GF-D8 (cell line): ENCODE data around the gene MX2.

Experiments
- DNase-seq: peaks from one replicate; lab custom pipeline; 2025; lab: John Stamatoyannopoulos, UW

The MX2 gene

DNA sequence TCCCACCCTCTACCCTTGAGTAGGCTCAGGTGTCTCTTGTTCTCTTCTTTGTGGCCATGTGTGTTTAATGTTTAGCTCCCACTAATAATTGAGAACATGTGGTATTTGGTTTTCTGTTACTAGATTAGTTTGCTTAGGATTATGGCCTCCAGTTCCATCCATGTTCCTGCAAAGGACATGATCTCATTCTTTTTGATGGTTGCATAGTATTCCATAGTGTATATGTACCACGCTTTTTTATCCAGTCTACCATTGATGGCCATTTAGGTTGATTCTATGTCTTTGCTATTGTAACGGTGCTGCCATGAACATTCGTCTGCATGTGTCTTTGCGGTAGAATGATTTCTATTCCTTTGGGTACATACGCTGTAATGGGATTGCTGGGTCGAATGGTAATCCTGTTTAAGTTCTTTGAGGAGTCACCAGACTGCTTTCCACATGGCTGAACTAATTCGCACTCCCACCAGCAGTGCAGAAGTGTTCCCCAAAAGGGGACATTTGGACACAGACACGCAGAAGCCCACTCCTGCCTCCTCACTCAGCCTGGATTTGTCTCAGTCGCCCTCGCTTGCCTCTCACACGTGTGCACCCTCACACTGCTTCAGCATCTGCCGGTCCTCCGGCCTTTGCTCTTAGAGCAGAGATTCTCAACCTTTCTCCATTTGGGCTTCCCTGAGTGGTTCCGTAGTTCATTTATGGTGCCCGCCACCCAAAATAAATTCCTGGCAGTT, 3.7 kb downstream of the MX2 start:
- no peak for DNase-seq

DNA sequence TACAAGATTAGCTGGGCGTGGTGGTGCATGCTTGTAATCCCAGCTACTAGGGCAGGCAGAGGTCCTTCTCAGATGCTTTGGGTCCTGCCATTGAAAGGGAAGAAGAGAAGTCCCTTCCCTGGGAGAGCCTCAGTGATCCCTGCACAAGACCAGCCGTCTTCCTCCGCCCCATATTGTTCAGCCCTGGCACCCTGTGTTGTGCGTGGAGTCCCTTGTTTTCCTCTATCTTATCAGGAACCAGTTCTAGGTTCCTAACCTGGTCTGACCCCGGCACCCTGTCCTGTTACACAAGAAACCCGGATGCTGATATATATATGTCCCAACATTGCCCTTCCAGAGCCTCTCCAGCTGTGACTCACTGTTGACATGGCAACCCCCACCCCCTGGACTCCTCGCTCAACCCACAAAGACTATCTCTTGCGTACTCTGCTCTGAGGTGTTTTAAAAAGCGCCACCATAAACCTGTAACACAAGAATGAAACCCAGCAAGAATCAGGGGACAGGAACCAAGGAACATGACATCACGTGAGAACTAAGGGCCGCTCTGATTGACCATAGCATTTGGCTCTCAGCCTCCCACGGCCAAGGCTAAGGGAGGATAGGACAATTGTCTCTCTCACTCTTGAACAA, 4.8 kb downstream of the MX2 start:
- peak; percentile 99 for DNase-seq

DNA sequence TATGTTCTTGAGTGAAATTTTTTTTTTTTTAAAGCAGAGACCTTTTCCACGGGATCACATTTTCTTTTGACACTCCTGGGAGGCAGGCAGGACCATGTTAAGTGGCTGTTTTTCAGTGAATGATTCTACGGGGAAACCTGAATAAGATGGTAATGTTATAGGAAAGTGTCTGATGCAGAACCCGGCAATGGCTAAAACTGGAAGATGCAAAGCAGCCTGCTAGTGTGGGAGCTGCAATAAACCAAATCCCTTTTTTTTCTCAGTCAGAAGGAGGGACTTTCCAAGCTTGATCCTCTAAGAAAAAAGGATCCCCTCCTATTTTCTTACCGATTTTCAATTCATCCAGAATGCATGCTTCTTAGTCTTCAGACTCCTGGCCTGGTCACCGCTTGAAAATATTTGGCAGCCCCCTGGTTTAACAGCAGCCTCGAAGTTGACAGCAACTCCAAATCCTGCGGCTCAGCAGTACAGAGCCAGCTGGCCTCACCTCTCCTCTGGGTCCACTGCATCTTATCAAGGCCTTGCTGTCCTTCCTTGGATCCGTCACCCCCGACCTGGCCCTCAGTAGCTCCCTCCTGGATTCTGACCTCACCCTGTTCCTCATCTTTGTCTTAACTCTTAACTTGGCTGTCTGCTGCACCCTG, 5.6 kb downstream of the MX2 start:
- no peak for DNase-seq

DNA sequence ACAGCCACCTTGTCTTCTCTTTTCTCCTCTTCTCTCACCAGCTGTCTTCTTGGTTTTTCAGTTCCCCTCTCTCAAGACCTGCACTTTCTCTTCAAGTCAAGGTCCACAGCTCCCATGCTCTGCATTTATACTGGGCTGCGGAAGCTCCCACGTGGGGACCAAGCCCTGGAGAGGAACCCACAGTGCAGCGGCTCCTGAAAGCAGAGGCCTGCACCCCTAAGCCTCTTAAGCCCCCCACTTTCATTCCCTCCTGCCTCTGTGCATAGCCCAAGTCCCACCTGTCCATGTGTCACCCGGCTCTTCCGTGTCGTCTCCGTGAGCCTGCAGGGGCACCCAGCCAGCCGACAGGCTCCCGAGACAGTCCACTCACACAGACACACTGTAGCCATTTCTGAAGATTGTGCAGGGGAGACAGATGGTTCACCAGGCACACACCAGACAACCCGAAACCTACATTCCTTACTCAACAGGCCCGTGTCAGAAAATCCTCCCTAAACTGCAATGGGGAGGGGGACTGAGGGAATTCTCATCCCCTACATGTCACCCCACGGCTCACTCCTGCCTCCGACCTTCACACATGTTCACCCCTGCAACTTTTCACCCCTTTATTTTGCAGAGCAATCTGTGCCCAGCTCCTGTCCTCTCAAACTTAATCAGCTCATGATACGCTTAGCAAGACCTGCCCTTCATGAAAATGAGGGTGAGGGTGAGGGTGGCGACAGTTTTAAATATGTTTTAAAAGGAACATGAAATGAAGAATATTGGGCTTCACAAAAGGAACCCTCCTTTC, 6.3 kb downstream of the MX2 start:
- no peak for DNase-seq

DNA sequence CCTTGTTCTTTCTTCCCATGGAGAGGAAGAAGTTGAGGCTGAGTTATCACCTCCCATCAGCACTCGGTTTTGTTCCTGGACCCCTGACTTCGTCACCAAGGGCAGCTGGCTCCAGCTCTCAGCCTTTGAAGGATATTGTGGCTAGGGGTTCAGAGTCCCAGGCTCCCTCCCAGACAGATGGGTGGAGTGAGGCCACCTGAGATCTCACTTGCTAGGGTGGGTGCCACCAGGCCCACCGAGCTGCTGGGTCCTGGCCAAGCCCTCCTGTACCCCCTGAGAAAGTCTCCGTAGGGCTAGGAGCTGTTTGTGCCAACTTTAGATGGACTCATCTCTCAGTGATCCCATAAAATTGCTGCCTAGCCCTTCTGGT, 6.9 kb downstream of the MX2 start:
- no peak for DNase-seq

DNA sequence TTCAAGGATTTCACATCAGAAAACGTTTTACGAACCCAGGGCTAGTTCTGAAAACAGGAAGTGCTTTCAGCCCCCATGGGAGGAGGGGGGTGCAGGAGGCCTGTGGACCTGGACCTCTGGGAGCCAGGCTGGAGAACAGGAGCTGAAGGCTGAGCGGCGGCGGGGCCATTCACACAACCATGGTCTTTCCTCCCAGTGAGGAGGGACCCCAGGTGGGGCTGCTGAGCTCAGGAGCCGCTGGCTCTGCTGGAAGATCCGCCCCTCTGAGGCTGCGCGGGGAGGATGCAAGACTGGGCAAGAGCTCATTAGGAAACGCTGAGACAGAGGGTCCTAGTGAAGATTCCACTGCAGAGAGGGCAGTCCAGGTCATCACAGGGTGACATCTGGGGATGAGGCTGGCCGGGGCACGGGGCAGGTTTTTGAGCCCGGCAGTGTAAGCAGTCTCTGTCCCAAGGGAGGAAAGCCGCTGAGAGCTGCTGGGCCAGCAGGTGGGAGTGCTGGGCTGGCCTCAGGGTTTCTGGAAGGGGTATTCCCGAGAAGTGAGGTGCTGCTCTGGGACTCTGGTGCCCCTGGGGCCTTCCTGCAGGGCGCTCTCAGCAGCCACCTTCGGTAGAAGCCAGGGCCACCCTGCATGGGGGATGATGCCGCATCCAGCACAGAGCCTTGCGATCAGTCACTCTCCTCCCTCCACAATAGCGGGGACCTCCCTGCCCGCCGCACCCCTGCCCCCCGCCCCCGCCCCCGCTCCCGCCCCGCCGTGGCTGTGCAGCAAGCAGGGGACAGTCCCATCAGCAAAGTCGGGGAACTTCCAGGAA, 7.5 kb downstream of the MX2 start:
- peak; percentile 35 for DNase-seq

DNA sequence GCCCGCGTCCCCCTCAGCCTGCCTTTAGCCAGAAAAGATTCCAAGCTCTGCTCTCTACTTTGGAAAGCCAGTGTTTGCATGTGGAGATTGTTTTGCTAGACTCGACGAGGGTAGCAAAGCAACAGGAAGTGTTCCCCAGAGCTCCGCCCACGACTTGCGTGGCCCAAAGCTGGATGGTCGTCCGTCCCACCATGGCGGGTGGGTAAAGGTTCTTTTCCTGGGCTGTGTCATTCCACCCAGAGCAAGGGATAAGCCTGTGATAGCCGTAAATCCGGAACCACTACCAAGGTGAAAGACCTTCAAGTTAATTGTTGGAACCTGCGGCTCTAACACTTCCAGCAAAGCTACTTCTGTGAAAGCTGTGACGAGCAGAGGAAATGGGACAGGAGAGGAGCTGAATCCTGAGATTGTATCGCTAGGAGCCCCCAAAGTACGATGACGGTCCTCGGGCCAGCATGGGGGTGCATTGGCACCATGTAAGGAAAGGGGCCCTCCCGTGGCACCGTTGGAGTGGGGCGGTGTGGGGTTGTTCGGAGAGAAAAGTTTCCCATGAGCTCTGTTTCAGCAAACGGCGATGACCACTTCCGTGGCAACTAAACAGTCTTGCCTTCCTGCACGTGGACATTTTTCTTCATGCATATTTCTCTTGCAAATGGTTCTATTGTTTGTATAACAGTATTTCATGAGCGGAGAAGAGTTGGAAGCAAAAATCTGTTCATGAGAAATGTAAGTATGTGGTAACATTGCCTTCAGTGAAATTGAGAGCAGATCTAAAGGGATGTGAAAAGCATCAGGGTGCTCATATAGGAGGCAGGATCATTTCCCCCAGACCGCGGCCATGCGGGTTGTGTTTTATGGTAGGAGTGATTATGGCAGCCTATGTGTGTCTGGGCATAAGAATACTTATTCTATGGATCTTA, 8.4 kb downstream of the MX2 start:
- DNase-seq = peak; percentile 33

DNA sequence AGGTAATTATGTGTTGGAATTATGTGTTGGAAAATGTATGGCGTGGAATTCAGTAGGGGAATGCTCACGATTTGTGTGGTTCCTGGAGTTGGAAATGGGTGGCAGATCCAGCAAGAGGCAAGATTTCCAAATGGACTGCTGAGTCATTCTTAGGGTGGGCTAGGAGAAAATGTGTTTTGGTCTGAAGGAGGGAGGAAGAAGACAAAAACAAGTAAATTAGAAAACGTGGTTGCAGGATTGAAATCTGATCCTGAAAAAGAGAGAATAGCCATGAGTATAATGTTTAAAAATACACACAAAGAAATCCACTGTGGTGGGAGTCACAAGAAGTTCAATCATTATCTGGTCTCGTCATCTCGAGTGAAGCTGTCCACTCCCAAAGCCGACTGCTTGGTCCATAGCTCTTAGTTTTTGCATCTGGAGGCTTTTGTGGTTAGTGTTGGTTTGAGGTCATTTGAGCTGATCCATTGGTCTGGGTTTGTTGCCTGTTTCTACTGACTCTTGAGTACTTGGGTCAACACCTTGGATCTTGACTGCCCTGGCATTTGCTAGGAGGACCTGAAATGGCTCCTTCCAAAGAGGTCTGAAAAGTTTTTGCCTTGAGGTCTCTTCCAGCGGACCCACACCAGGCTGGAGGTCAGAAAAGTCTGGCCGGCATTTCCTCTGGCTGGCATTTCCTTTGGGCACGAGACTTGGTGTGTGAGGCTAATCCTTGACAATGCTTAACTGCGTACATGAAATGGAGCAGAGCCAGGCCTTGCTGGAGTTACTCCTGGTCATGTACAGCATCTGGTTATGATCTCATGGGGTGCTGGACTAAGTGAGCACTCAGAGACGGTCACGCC, 9.2 kb downstream of the MX2 start:
- no peak for DNase-seq

DNA sequence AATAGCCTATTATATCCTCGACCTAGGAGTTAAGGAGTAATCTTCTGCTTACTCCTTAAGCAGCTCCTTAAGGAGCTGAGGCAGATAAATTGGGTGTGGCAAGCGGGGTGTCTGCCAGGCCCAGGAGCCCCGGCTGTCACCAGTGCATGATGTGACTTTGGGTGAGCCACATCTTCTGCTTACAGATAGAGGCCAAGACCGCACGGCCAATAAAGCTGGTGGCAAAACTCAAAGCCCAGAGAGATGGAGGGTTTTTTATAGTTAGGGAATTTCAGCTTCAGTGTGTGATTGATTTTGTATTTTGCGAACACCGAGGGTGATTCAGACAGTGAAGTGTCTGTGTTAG, 9.8 kb downstream of the MX2 start:
- no peak for DNase-seq

DNA sequence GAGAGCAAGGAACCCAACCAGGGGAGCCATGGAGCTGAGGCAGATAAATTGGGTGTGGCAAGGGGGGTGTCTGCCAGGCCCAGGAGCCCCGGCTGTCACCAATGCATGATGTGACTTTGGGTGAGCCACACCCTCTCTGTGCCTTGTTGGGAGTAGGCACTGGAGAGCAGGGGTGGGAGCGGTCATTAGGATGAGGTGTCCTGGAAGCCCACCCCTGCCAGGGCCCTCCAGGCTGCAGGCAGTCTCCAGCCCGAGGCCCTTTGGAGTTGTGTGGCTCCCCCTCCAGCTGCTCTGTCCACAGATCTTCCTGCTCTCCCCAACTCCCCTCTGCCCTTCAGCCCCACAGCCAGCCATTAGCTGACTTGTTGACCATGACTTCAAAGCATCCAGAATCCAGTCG, 11.4 kb downstream of the MX2 start:
- DNase-seq = no peak

DNA sequence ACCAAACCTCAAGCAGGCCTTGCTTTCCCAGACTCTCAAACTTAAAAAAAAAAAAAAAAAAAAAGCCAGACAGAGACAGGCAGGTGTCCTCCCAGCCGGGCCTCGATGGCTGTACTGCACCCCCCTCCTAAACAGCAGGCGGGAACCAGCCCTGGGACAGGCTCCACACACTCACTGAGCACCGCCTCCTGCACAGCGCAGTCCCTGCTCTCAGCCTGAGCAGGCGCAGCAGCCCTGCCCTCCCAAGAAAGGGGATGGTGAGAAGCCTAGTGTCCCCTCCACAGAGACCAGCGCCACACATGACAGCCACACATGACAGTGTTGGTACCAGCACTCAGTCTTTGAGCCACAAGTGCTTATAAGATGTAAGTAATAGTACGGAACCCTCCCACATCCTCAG, 11.9 kb downstream of the MX2 start:
- DNase-seq = no peak

DNA sequence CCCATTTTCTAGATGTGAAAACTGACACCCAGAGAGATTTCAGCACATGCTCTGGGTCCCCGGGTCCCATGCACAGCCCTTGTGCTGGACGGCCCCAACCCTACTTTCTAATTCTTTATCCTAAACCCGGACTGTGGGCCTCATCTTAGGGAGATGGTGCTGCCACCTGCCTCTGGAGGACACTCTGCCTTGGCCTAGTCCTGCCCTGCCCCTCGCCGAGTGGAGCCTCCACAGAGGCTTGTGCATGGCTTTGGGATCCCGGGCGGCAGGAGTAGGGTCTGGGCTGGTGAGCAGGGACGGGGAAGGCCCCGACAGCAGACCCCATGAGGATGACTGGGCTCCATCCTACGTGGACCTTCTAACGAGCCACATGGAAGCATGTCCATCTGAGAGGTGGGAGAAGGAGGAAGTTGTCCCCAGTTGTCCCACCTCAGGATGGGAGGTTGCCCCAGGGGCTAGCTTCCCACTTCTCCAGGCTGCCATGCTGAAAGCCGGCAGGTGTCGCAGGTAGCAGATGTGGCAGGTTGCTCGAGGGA, 12.4 kb downstream of the MX2 start:
- DNase-seq = no peak

DNA sequence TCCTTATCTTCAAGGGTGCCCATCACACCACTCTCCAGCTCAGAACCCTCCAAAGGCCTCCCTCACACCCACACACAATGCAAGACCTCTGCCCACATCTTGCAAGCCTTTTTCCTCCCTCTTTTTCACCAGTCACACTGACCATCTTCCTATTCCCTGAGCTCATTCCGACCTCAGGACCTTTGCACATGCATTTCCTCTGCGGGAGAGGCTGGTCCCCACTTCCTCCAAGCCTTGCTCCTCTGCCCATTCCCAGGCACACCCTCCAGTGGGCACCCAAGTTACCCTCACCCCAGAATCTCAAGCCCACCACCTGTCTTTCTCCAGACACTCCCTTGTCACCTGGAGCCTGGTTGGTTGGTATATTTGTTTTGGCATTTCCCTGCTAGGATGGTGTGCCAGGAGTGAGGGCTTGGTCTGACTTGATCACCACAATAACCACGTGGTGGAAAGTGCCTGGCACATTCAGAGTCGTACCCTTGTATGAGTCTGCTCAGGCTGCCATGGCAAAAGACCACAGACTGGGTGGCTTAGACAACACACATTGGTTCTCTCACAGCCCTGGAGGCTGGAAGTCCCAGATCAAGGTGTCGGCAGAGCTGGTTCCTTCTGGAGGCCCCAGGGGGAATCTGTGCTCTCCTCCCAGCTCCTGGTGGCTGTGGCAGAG, 13.2 kb downstream of the MX2 start:
- no peak for DNase-seq

DNA sequence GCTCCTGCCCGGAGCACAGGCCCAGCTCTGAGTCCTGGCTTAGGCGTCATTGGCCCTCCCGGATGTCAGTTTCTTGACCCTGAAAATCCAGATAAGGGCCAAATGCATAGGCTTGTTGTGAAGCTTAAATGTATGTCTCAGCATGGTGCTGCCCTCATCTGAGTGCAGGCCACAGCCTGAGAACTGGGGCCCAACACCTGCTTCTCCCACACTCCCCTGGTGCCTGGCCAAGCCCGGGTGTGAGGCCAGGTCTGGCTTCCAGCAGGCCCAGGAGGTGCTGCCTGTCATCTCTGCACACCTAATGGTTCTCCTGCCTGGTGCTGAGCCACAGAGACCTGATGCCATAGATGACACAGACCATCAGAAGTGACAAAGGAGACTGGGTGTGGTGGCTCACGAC, 14.0 kb downstream of the MX2 start:
- DNase-seq = no peak

DNA sequence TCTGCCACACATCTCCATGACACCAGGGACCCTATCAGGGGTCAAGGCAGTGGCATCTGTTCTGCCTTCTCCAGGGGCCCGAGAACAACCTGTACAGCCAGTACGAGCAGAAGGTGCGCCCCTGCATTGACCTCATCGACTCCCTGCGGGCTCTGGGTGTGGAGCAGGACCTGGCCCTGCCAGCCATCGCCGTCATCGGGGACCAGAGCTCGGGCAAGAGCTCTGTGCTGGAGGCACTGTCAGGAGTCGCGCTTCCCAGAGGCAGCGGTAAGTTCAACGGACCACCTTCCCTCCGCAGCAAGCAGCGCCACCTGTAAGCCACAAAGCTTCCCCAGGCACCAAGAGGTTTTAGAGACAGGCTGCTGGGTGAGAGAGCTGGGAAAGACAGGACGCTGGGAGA, 15.9 kb downstream of the MX2 start:
- no peak for DNase-seq

DNA sequence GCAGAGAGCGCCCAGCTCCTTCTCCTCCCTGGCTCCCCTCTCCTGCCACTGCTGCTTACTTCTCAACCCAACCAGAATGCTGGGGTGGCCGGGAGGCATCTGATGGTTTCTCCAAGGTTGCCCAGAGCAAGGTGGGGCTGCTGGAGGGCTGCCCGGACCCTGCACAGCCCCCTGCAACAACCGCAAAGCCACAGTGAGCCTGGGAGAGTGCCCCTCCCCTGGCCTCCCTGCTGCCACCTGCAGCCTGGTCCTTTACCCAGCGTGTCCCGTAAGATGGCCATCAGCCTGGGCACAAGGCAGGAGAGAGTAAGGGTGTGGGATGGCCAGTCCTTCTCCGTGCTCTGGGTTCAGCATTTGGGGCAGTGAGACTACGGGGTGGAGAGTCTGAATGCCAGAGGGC, 17.0 kb downstream of the MX2 start:
- no peak for DNase-seq

DNA sequence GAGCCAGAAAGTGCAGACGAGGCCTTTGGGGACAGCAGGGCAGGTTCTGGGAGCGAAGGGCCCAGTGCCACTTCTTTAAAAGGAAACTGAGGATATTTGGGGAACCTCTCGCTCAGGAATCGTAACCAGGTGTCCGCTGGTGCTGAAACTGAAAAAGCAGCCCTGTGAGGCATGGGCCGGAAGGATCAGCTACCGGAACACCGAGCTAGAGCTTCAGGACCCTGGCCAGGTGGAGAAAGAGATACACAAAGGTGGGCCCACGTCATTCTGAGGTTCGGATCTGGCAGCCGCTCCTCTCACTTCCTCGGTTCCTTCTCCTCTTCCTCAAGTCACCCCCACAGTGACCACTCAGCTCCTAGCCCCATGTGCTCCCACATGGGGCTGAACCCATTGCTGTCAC, 18.1 kb downstream of the MX2 start:
- no peak for DNase-seq

DNA sequence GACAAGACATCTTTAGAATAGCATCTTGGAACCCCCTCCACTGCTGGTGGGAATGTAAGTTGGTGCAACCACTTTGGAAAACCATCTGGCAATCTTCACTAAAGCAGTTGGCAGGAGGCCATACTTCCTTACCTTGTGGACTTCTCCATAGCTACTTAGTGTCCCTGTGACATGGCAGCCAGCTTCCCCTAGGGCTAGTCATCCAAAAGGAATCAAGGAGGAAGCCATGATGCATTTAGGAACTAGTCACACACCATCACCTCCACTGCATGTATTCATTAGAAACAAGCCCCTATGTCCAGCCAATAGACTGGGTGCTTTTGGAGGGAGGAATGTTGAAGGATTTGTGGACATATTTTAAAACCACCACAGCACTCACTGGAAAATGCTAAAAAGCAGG, 19.9 kb downstream of the MX2 start:
- DNase-seq = no peak
